ENCODE measurements around the gene UFD1. TPM values are rescaled to one million over a fixed set of nuclear protein-coding genes. Genes with fewer than 3 reads are reported as not detected.

Gene UFD1
- total RNA-seq, 2 experiments from 2014 or later, result 68.5 to 77.4 TPM

DNA sequence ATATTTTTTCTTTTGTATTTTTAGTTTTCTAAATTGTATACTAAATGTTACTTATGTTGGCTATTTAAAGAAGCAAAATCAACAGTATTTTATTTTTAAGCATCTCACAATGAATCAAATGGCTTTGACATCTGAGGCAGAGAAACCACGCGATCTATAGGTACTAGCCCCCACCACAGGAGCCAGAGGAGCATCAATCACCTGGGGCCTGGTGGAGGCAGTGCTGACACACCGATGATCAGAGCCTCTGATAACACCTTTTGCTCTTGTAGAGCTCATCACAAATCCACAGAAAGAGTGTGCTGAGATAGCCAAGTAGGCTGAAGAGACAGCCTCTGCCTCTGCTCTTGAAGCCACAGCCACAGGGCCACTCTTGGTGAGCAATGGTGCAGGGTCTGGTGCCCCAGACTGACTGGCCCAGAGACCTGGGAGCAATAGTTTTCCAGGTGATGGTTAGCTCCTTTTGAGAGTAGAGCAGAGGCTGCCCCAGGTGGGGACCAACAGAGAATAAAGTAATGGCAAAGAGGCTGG lies 72.6 kb downstream of the UFD1 start:
- H3K4me1 Mint-ChIP-seq (ENCODE audit: low read depth), result peaks cover 4% of the 10 kb centered on the region
- Histone ChIP-seq H3K9me3 (ENCODE audit: control insufficient read depth in 1 of 2, insufficient read depth in 1 of 2, low read length in 2 of 2) (no peaks in the 10 kb centered on the region), H3K4me3 (ENCODE audit: low read length) (no peak overlapping the region), H3K27me3 (ENCODE audit: control insufficient read depth in 1 of 2, insufficient read depth in 2 of 2, low read length in 2 of 2) (no peaks in the 10 kb centered on the region), H3K36me3 (ENCODE audit: insufficient read depth, low read length) (peaks cover 72% of the 10 kb centered on the region), H3K27ac (ENCODE audit: low read depth in 1 of 2, low read length in 2 of 2) (no peak overlapping the region), H3K4me1 (ENCODE audit: insufficient read depth, low read length) (no peaks in the 10 kb centered on the region)
- intact Hi-C loops (cut with DNase I, micrococcal nuclease), result loop anchor here in 1 of 2 experiments (10.0 kb wide), 1 partner anchor 218 kb away; no protein-coding TSS in a partner anchor
- no peak overlapping the region for H3K4me3 Mint-ChIP-seq
- ChIA-PET CTCF (no interaction called here), POLR2A (no interaction called here)
- H3K27me3 Mint-ChIP-seq, result no peaks in the 10 kb centered on the region
- DNase-seq, result no peak
- H3K27ac Mint-ChIP-seq, result no peak overlapping the region
- TF ChIP-seq, protein P1, sequence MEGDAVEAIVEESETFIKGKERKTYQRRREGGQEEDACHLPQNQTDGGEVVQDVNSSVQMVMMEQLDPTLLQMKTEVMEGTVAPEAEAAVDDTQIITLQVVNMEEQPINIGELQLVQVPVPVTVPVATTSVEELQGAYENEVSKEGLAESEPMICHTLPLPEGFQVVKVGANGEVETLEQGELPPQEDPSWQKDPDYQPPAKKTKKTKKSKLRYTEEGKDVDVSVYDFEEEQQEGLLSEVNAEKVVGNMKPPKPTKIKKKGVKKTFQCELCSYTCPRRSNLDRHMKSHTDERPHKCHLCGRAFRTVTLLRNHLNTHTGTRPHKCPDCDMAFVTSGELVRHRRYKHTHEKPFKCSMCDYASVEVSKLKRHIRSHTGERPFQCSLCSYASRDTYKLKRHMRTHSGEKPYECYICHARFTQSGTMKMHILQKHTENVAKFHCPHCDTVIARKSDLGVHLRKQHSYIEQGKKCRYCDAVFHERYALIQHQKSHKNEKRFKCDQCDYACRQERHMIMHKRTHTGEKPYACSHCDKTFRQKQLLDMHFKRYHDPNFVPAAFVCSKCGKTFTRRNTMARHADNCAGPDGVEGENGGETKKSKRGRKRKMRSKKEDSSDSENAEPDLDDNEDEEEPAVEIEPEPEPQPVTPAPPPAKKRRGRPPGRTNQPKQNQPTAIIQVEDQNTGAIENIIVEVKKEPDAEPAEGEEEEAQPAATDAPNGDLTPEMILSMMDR (IDR thresholded peaks at IDR 0.05), result no peak
- peaks cover 80% of the 10 kb centered on the region for H3K36me3 Mint-ChIP-seq (ENCODE audit: low read depth)
- H3K9me3 Mint-ChIP-seq, result no peaks in the 10 kb centered on the region
- no peak for ATAC-seq (ENCODE audit: poor library complexity)

DNA sequence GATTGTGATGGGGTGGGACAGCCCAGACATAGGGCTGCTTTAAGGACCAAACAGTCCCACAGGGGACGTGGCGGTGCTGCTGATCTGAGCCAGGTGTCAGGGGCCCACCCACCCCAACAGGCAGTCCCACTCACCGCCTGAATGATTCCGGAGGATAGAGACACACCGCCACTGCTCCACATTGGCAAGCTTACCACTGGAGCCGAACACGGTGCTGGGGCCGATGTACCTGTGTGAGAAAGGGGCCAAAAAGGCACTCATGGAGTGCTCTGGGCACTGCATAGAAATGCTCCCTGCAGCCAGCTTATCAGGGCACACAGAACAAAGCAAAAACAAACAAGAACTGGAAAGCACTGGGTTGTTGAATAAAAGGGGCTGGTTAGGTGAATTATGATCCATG lies 73.3 kb downstream of the UFD1 start:
- Mint-ChIP-seq H3K36me3 (ENCODE audit: low read depth) (peaks cover 80% of the 10 kb centered on the region), H3K4me3 (no peak overlapping the region), H3K27me3 (no peaks in the 10 kb centered on the region), H3K4me1 (ENCODE audit: low read depth) (no peaks in the 10 kb centered on the region), H3K9me3 (no peaks in the 10 kb centered on the region), H3K27ac (no peak overlapping the region)
- Histone ChIP-seq H3K4me3 (ENCODE audit: low read length) (no peak overlapping the region), H3K9me3 (ENCODE audit: control insufficient read depth in 1 of 2, insufficient read depth in 1 of 2, low read length in 2 of 2) (no peaks in the 10 kb centered on the region), H3K4me1 (ENCODE audit: insufficient read depth, low read length) (no peaks in the 10 kb centered on the region), H3K27ac (ENCODE audit: low read depth in 1 of 2, low read length in 2 of 2) (no peak overlapping the region), H3K36me3 (ENCODE audit: insufficient read depth, low read length) (peaks cover 72% of the 10 kb centered on the region), H3K27me3 (ENCODE audit: control insufficient read depth in 1 of 2, insufficient read depth in 2 of 2, low read length in 2 of 2) (no peaks in the 10 kb centered on the region)
- TF ChIP-seq, protein P1 (IDR thresholded peaks at IDR 0.05), result no peak
- ChIA-PET CTCF (no interaction called here), POLR2A (no interaction called here)
- intact Hi-C loops (cut with DNase I, micrococcal nuclease), result loop anchor here in 1 of 2 experiments (10.0 kb wide), 1 partner anchor 219 kb away; no protein-coding TSS in a partner anchor
- ATAC-seq (ENCODE audit: poor library complexity), result no peak
- no peak for DNase-seq

DNA sequence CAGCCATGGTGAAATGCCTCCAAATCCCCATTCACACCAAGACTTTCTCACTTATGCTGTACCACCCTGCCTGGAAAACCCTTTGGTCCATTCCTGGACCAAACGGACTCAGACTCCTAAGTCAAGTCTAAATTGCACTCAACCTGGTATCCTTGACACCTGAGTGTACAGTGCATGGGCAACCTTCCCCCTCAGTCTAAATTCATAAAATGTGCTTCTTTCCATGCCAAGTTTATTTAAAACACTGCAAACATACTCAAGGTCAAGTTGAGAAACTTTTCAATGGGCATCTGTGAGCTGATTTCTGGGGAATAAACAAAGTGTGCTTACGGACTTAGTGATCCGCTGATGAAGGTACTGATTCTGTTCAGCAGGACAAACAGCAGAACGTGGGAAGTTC lies 73.9 kb downstream of the UFD1 start:
- intact Hi-C loops (cut with DNase I, micrococcal nuclease), result loop anchor here in 1 of 2 experiments (10.0 kb wide), 1 partner anchor 220 kb away; no protein-coding TSS in a partner anchor
- ChIA-PET POLR2A (no interaction called here), CTCF (interaction anchor here (1.1 kb wide), 1 partner anchor 11 kb away, joined by 3 read pairs; no protein-coding TSS in a partner anchor)
- Mint-ChIP-seq H3K27me3 (no peaks in the 10 kb centered on the region), H3K4me1 (ENCODE audit: low read depth) (no peaks in the 10 kb centered on the region), H3K4me3 (no peak overlapping the region), H3K36me3 (ENCODE audit: low read depth) (peaks cover 81% of the 10 kb centered on the region), H3K27ac (no peak overlapping the region), H3K9me3 (no peaks in the 10 kb centered on the region)
- no peak for ATAC-seq (ENCODE audit: poor library complexity)
- Histone ChIP-seq H3K27me3 (ENCODE audit: control insufficient read depth in 1 of 2, insufficient read depth in 2 of 2, low read length in 2 of 2) (no peaks in the 10 kb centered on the region), H3K27ac (ENCODE audit: low read depth in 1 of 2, low read length in 2 of 2) (no peak overlapping the region), H3K9me3 (ENCODE audit: control insufficient read depth in 1 of 2, insufficient read depth in 1 of 2, low read length in 2 of 2) (no peaks in the 10 kb centered on the region), H3K4me1 (ENCODE audit: insufficient read depth, low read length) (no peaks in the 10 kb centered on the region), H3K4me3 (ENCODE audit: low read length) (no peak overlapping the region), H3K36me3 (ENCODE audit: insufficient read depth, low read length) (peaks cover 68% of the 10 kb centered on the region)
- TF ChIP-seq, protein P1 (IDR thresholded peaks at IDR 0.05), result no peak
- DNase-seq, result no peak

Measured in CD4-positive, alpha-beta T cell (primary cell).